IMR-90 (cell line): ENCODE measurements around the gene INSM1. TPM values are rescaled to one million over a fixed set of nuclear protein-coding genes. Genes with fewer than 3 reads are reported as not detected.

Experiments used
- ATAC-seq: fragments of 200-7000 bp; cut with Tn5 transposase; 2 replicates; pipeline ENCODE4 v1.9.1; 2020; ENCODE audit warnings: low read depth, mild to moderate bottlenecking, moderate library complexity
- BruUV-seq: library from RNA; stranded (reverse); fragments of 400-500 nt; replicated peaks from 2 replicates; lab custom pipeline; 2021; lab: Mats Ljungman, UMichigan
- CTCF ChIA-PET: fragments of 300-600 bp; formaldehyde crosslinking; extraction: SDS; loops from one replicate; lab custom pipeline; 2021; ENCODE audit warnings: antibody characterized with exemption; lab: Yijun Ruan, JAX
- POLR2A ChIA-PET: fragments of 300-600 bp; sonication (Branson Sonifier 250); formaldehyde crosslinking; loops from one replicate; lab custom pipeline; 2022; ENCODE audit warnings: antibody characterized with exemption; ENCODE audit not compliant: unreplicated experiment; lab: Charles Lee
- DNase-seq: peaks from one replicate; pipeline ENCODE4 v3.0.0; 2013
- H2AFZ ChIP-seq: replicated peaks from 2 replicates; pipeline ENCODE3; 2013; ENCODE audit warnings: low read length, mild to moderate bottlenecking; ENCODE audit not compliant: poor library complexity
- H2AK5ac ChIP-seq: 2 replicates; pipeline ENCODE4 v1.6.1; 2013; ENCODE audit warnings: low read depth, low read length, inconsistent platforms
- H2AK9ac ChIP-seq: replicated peaks from 2 replicates; pipeline ENCODE3; 2013; ENCODE audit warnings: mild to moderate bottlenecking, low read depth, low read length, moderate library complexity; ENCODE audit not compliant: poor library complexity
- H2BK120ac ChIP-seq: 2 replicates; pipeline ENCODE4 v1.6.1; 2013; ENCODE audit warnings: low read depth, low read length, inconsistent platforms
- H2BK15ac ChIP-seq: 3 replicates; pipeline ENCODE4 v1.6.1; 2013; ENCODE audit warnings: low read depth, low read length, inconsistent platforms
- H2BK20ac ChIP-seq: 2 replicates; pipeline ENCODE4 v1.6.1; 2013; ENCODE audit warnings: low read depth, mild to moderate bottlenecking, inconsistent platforms, low read length, moderate library complexity
- H2BK5ac ChIP-seq: 2 replicates; pipeline ENCODE4 v1.6.1; 2013; ENCODE audit warnings: mild to moderate bottlenecking, low read depth, low read length, inconsistent platforms; ENCODE audit not compliant: poor library complexity, severe bottlenecking
- H3K14ac ChIP-seq: replicated peaks from 2 replicates; pipeline ENCODE4 v1.6.1; 2013; ENCODE audit warnings: low read depth, low read length, inconsistent platforms
- H3K18ac ChIP-seq: 2 replicates; pipeline ENCODE4 v1.6.1; 2013; ENCODE audit warnings: low read depth, low read length, control low read depth
- H3K23ac ChIP-seq: 2 replicates; pipeline ENCODE4 v1.6.1; 2013; ENCODE audit warnings: low read depth, low read length, inconsistent platforms
- H3K27ac ChIP-seq: 2 replicates; pipeline ENCODE4 v1.5.1; 2013; ENCODE audit warnings: mild to moderate bottlenecking, control low read depth, low read length; ENCODE audit not compliant: insufficient read depth
- H3K27me3 ChIP-seq: 2 replicates; pipeline ENCODE4 v1.6.1; 2013; ENCODE audit warnings: low read length; ENCODE audit not compliant: control insufficient read depth, insufficient read depth
- H3K36me3 ChIP-seq: 2 replicates; pipeline ENCODE4 v1.6.1; 2013; ENCODE audit warnings: low read length, mixed read lengths; ENCODE audit not compliant: control insufficient read depth, insufficient read depth
- H3K4ac ChIP-seq: 2 replicates; pipeline ENCODE4 v1.6.1; 2013; ENCODE audit warnings: low read depth, low read length, inconsistent platforms
- H3K4me1 ChIP-seq: 2 replicates; pipeline ENCODE4 v1.6.1; 2013; ENCODE audit warnings: low read length, mixed read lengths; ENCODE audit not compliant: control insufficient read depth, insufficient read depth
- H3K4me2 ChIP-seq: 2 replicates; pipeline ENCODE4 v1.6.1; 2013; ENCODE audit warnings: low read depth, mild to moderate bottlenecking, control low read depth, low read length, moderate library complexity
- H3K4me3 ChIP-seq: 2 replicates; pipeline ENCODE4 v1.5.1; 2013; ENCODE audit warnings: low read depth, mild to moderate bottlenecking, control low read depth, low read length, moderate library complexity; ENCODE audit not compliant: insufficient read depth
- H3K56ac ChIP-seq: 2 replicates; pipeline ENCODE4 v1.6.1; 2013; ENCODE audit warnings: low read length, inconsistent platforms; ENCODE audit not compliant: insufficient read depth; ENCODE audit errors: extremely low read depth
- H3K79me1 ChIP-seq, 2 experiments: 2 replicates each; pipeline ENCODE4 v1.6.1; 2013; ENCODE audit warnings: low read length in 2 of 2, inconsistent platforms in 1 of 2, low read depth in 1 of 2
- H3K9ac ChIP-seq: 2 replicates; pipeline ENCODE4 v1.6.1; 2013; ENCODE audit warnings: low read depth, low read length, control low read depth
- H3K9me1 ChIP-seq: 2 replicates; pipeline ENCODE4 v1.6.1; 2013; ENCODE audit warnings: low read length, inconsistent platforms; ENCODE audit not compliant: insufficient read depth
- H3K9me3 ChIP-seq: 2 replicates; pipeline ENCODE4 v1.6.1; 2013; ENCODE audit warnings: low read length; ENCODE audit not compliant: control insufficient read depth, insufficient read depth
- H4K20me1 ChIP-seq: 2 replicates; pipeline ENCODE4 v1.6.1; 2013; ENCODE audit warnings: low read length, inconsistent platforms; ENCODE audit not compliant: insufficient read depth
- H4K5ac ChIP-seq: 2 replicates; pipeline ENCODE4 v1.6.1; 2013; ENCODE audit warnings: mild to moderate bottlenecking, low read depth, low read length, control low read depth
- H4K8ac ChIP-seq, 2 experiments: 2 replicates each; pipeline ENCODE4 v1.6.1; 2013; ENCODE audit warnings: low read depth in 2 of 2, low read length in 2 of 2, control low read depth in 1 of 2, inconsistent platforms in 1 of 2
- H4K91ac ChIP-seq: 2 replicates; pipeline ENCODE4 v1.6.1; 2013; ENCODE audit warnings: low read depth, low read length, inconsistent platforms; ENCODE audit not compliant: insufficient read depth
- BHLHE40 ChIP-seq: fragments of 150-350 bp; IDR thresholded peaks from 2 replicates; pipeline ENCODE4 v1.6.1; 2016; ENCODE audit warnings: mild to moderate bottlenecking, low read depth, low read length
- CEBPB ChIP-seq: IDR thresholded peaks from 2 replicates; pipeline ENCODE4 v1.6.1; 2012; ENCODE audit warnings: low read depth, low read length, improper control_type of control experiment
- CHD1 ChIP-seq: IDR thresholded peaks from 2 replicates; pipeline ENCODE4 v1.6.1; 2012; ENCODE audit warnings: low read depth, low read length, improper control_type of control experiment
- CTCF ChIP-seq: conservative IDR thresholded peaks from 2 replicates; pipeline ENCODE4 v1.5.1; 2012; ENCODE audit warnings: mild to moderate bottlenecking, low read depth, low read length, improper control_type of control experiment
- ELK1 ChIP-seq: fragments of 150-350 bp; IDR thresholded peaks from 2 replicates; pipeline ENCODE4 v1.6.1; 2016; ENCODE audit warnings: low read depth, mild to moderate bottlenecking, low read length, moderate library complexity, borderline replicate concordance
- FOS ChIP-seq: fragments of 150-350 bp; IDR thresholded peaks from 2 replicates; pipeline ENCODE4 v1.6.1; 2016; ENCODE audit warnings: low read depth, low read length
- MAFK ChIP-seq: IDR thresholded peaks from 2 replicates; pipeline ENCODE4 v1.6.1; 2012; ENCODE audit warnings: low read depth, low read length, improper control_type of control experiment
- MAZ ChIP-seq: IDR thresholded peaks from 2 replicates; pipeline ENCODE4 v1.6.1; 2012; ENCODE audit warnings: low read depth, mild to moderate bottlenecking, low read length, improper control_type of control experiment, moderate library complexity, borderline replicate concordance
- MXI1 ChIP-seq: IDR thresholded peaks from 2 replicates; pipeline ENCODE4 v1.6.1; 2012; ENCODE audit warnings: low read depth, mild to moderate bottlenecking, low read length, moderate library complexity, borderline replicate concordance
- NFE2L2 ChIP-seq: fragments of 150-350 bp; IDR thresholded peaks from 2 replicates; pipeline ENCODE4 v1.6.1; 2016; ENCODE audit warnings: low read depth, mild to moderate bottlenecking, low read length
- POLR2A ChIP-seq: IDR thresholded peaks from 2 replicates; pipeline ENCODE4 v1.6.1; 2012; ENCODE audit warnings: mild to moderate bottlenecking, low read depth, low read length
- RAD21 ChIP-seq: IDR thresholded peaks from 2 replicates; pipeline ENCODE4 v1.6.1; 2012; ENCODE audit warnings: low read length, improper control_type of control experiment
- RCOR1 ChIP-seq: IDR thresholded peaks from 2 replicates; pipeline ENCODE4 v1.6.1; 2012; ENCODE audit warnings: mild to moderate bottlenecking, low read length, improper control_type of control experiment; ENCODE audit not compliant: insufficient replicate concordance
- RFX5 ChIP-seq: IDR thresholded peaks from 2 replicates; pipeline ENCODE4 v1.8.0; 2012; ENCODE audit warnings: low read depth, mild to moderate bottlenecking, low read length, moderate library complexity
- SMC3 ChIP-seq: fragments of 150-350 bp; IDR thresholded peaks from 2 replicates; pipeline ENCODE4 v1.6.1; 2016; ENCODE audit warnings: low read depth, mild to moderate bottlenecking, antibody characterized with exemption, low read length, moderate library complexity
- USF2 ChIP-seq: fragments of 150-350 bp; IDR thresholded peaks from 2 replicates; pipeline ENCODE4 v1.6.1; 2017; ENCODE audit warnings: mild to moderate bottlenecking, antibody characterized with exemption, low read length, low read depth
- WGBS, 2 experiments: methylation state at CpG; one replicate each; pipeline versions ENCODE4 v1.1.5 to v1.1.7; 2013; ENCODE audit warnings: missing lambda C conversion rate in 2 of 2; ENCODE audit not compliant: insufficient read length in 1 of 2; ENCODE audit errors: extremely low coverage in 2 of 2; 5-methylcytosine and 5-hydroxymethylcytosine counted together
- dilution Hi-C: fragments of 300-500 bp; cut with HindIII; formaldehyde crosslinking; loops from one replicate; pipeline ENCODE4 v1.14.3; 2018; ENCODE audit warnings: low sequenced_read_pairs; ENCODE audit not compliant: unreplicated experiment
- in situ Hi-C: fragments of 300-500 bp; cut with MboI; formaldehyde crosslinking; loops from 3 replicates; pipeline ENCODE4 v1.14.3; 2019; ENCODE audit warnings: low sequenced_read_pairs, inconsistent platforms, mixed read lengths
- intact Hi-C: fragments of 100-400 bp; cut with micrococcal nuclease; formaldehyde crosslinking; loops from 2 replicates; pipeline ENCODE4 v1.10.0; 2022
- polyA plus RNA-seq, 3 experiments: library from polyadenylated mRNA; depleted of rRNA; stranded (reverse); fragments of >200 nt; gene quantifications; 2 replicates each; pipeline ENCODE4 v1.2.3, GENCODE V29; 2012; ENCODE audit warnings: low replicate concordance in 1 of 3
- total RNA-seq: library from RNA; depleted of rRNA; stranded (reverse); fragments of >200 nt; gene quantifications from 2 replicates; pipeline ENCODE4 v1.2.3, GENCODE V29; 2012

Gene INSM1
- total and polyA plus RNA-seq, 2 of the 4 experiments (the other 2 are of a cell fraction): not detected

GRCh38 chr20:20405623-20406022 is 37.7 kb downstream of the INSM1 start:
- H4K5ac ChIP-seq: no peak overlapping the region
- CTCF ChIA-PET: no interaction called here
- H3K23ac ChIP-seq: no peak overlapping the region
- H4K20me1 ChIP-seq: no peaks in the 10 kb centered on the region
- H2AK9ac ChIP-seq: no peak overlapping the region
- intact Hi-C loops (no loop called here), dilution Hi-C loops (no loop called here), in situ Hi-C loops (no loop called here)
- H3K79me1 ChIP-seq: no peaks in the 10 kb centered on the region
- TF ChIP-seq MXI1: no peak
- no peak for TF ChIP-seq FOS
- no peak for TF ChIP-seq CEBPB
- no peak for TF ChIP-seq MAZ
- no peak for TF ChIP-seq RCOR1
- no peak for TF ChIP-seq NFE2L2
- no peak for TF ChIP-seq RFX5
- no peak for TF ChIP-seq CHD1
- TF ChIP-seq SMC3: no peak
- TF ChIP-seq RAD21: no peak
- TF ChIP-seq MAFK: no peak
- no peak for TF ChIP-seq BHLHE40
- no peak for TF ChIP-seq CTCF
- no peak for TF ChIP-seq USF2
- TF ChIP-seq POLR2A: no peak
- TF ChIP-seq ELK1: no peak
- no peak overlapping the region for H3K4me2 ChIP-seq
- no peak overlapping the region for H3K18ac ChIP-seq
- H2AFZ ChIP-seq: no peak overlapping the region
- no peak overlapping the region for H4K91ac ChIP-seq
- H3K4me3 ChIP-seq: no peak overlapping the region
- H3K4me1 ChIP-seq: no peaks in the 10 kb centered on the region
- H2BK20ac ChIP-seq: no peak overlapping the region
- POLR2A ChIA-PET: no interaction called here
- no peak for ATAC-seq
- no peaks in the 10 kb centered on the region; the same call in none of the 2 replicates for H3K27me3 ChIP-seq
- H3K56ac ChIP-seq: no peak overlapping the region
- no peaks in the 10 kb centered on the region for H3K9me3 ChIP-seq
- H3K14ac ChIP-seq: no peak overlapping the region
- H4K8ac ChIP-seq: no peak overlapping the region
- no peak overlapping the region for H3K9ac ChIP-seq
- no peak overlapping the region for H3K4ac ChIP-seq
- H2BK15ac ChIP-seq: no peak overlapping the region
- no peak overlapping the region for H2BK120ac ChIP-seq
- WGBS, 2 experiments: no CpG with 5 or more reads among the region's 10 CpGs
- no peaks in the 10 kb centered on the region; the same call in 1 of the 2 replicates for H3K9me1 ChIP-seq
- DNase-seq: no peak
- BruUV-seq: no TSS peak
- H2BK5ac ChIP-seq: no peak overlapping the region
- no peak overlapping the region for H3K27ac ChIP-seq
- no peak overlapping the region for H2AK5ac ChIP-seq
- no peaks in the 10 kb centered on the region for H3K36me3 ChIP-seq
